AG04449 (cell line): ENCODE measurements around the gene FARS2.

Experiments used
- CTCF ChIA-PET: fragments of 350-600 bp; formaldehyde crosslinking; extraction: SDS; loops from one replicate; lab custom pipeline; 2021; ENCODE audit warnings: antibody characterized with exemption; lab: Yijun Ruan, JAX
- POLR2A ChIA-PET: fragments of 400-600, 350-600 bp; formaldehyde crosslinking; extraction: SDS; loops from one replicate; lab custom pipeline; 2020; ENCODE audit warnings: antibody characterized with exemption, inconsistent platforms; lab: Yijun Ruan, JAX
- DNase-seq: peaks from one replicate; pipeline ENCODE4 v3.0.0-alpha.2; 2010; ENCODE audit warnings: low read depth, low spot score
- H3K4me3 ChIP-seq: 2 replicates; pipeline ENCODE4 v1.5.1; 2011; ENCODE audit warnings: low read depth, mild to moderate bottlenecking, control low read depth, low read length
- TF ChIP-seq, protein P1 (sequence below): IDR thresholded peaks from one replicate; pipeline ENCODE4 v1.5.1; 2011; ENCODE audit warnings: mild to moderate bottlenecking, moderate library complexity, low read length, control low read depth, inconsistent platforms; ENCODE audit not compliant: insufficient read depth; ENCODE audit errors: missing control alignments

The FARS2 gene

GRCh38 chr6:5442916-5443315 is 181.6 kb downstream of the FARS2 start:
- ChIA-PET POLR2A (no interaction called here), CTCF (interaction anchor here (1.2 to 1.6 kb wide), 5 partner anchors 10 to 28 kb away, joined by 3 to 11 read pairs (median 5); no protein-coding TSS in a partner anchor)
- TF ChIP-seq, protein P1, sequence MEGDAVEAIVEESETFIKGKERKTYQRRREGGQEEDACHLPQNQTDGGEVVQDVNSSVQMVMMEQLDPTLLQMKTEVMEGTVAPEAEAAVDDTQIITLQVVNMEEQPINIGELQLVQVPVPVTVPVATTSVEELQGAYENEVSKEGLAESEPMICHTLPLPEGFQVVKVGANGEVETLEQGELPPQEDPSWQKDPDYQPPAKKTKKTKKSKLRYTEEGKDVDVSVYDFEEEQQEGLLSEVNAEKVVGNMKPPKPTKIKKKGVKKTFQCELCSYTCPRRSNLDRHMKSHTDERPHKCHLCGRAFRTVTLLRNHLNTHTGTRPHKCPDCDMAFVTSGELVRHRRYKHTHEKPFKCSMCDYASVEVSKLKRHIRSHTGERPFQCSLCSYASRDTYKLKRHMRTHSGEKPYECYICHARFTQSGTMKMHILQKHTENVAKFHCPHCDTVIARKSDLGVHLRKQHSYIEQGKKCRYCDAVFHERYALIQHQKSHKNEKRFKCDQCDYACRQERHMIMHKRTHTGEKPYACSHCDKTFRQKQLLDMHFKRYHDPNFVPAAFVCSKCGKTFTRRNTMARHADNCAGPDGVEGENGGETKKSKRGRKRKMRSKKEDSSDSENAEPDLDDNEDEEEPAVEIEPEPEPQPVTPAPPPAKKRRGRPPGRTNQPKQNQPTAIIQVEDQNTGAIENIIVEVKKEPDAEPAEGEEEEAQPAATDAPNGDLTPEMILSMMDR = no peak
- no peak overlapping the region for H3K4me3 ChIP-seq
- no peak for DNase-seq

- DNase-seq = no peak
- POLR2A ChIA-PET = no interaction called here
- no peak overlapping the region for H3K4me3 ChIP-seq
- TF ChIP-seq, protein P1 = no peak
- CTCF ChIA-PET = interaction anchor here (1.2 to 1.6 kb wide), 6 partner anchors 10 to 300 kb away, joined by 3 to 11 read pairs (median 6); no protein-coding TSS in a partner anchor
These were observed 182.2 kb downstream of the FARS2 start for GRCh38 chr6:5443491-5443890.

GRCh38 chr6:5446362-5447075 is 185.2 kb downstream of the FARS2 start:
- TF ChIP-seq, protein P1 = no peak
- no peak for DNase-seq

DNA sequence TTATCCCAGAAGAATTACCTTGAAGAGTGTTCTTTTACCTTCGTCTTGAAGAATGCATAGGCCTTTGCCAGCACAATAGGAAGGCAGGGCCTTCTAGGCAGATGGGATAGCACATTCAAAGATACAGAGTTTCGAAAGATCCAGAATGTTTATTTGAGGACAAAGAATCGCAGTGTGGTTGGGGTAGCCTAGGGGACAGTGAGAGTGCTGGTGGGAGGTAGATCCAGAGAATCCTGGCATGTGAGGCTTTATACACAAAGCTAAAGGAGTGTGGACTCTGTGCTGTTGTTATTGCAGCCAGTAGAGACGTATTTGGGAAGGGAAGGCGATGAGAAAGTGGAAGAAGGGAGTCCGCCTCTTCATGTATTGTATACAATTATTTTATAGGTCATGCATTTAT is 186.6 kb downstream of the FARS2 start:
- CTCF ChIA-PET = no interaction called here
- POLR2A ChIA-PET = no interaction called here
- no peak for DNase-seq
- no peak overlapping the region for H3K4me3 ChIP-seq
- TF ChIP-seq, protein P1 = no peak

More at GRCh38 chr6:5446362-5447075, 185.2 kb downstream of the FARS2 start:
- H3K4me3 ChIP-seq = no peak overlapping the region
- POLR2A ChIA-PET = interaction anchor here (0.6 kb wide), 1 partner anchor 383 kb away, joined by 4 read pairs; no protein-coding TSS in a partner anchor
- CTCF ChIA-PET = interaction anchor here (1.0 kb wide), 1 partner anchor 25 kb away, joined by 3 read pairs; no protein-coding TSS in a partner anchor

GRCh38 chr6:5450073-5450472 is 188.8 kb downstream of the FARS2 start:
- TF ChIP-seq, protein P1 = no peak
- POLR2A ChIA-PET = no interaction called here
- CTCF ChIA-PET = no interaction called here
- H3K4me3 ChIP-seq = no peak overlapping the region
- DNase-seq = no peak

- ChIA-PET POLR2A (no interaction called here), CTCF (interaction anchor here (1.4 to 1.7 kb wide), 2 partner anchors 11 to 18 kb away, joined by 5 to 6 read pairs; no protein-coding TSS in a partner anchor)
- TF ChIP-seq, protein P1 = no peak
- no peak overlapping the region for H3K4me3 ChIP-seq
- DNase-seq = no peak
These were observed 192.2 kb downstream of the FARS2 start for GRCh38 chr6:5453546-5453945.
